Measurements from ENCODE around the gene GUK1.

The GUK1 gene

DNA sequence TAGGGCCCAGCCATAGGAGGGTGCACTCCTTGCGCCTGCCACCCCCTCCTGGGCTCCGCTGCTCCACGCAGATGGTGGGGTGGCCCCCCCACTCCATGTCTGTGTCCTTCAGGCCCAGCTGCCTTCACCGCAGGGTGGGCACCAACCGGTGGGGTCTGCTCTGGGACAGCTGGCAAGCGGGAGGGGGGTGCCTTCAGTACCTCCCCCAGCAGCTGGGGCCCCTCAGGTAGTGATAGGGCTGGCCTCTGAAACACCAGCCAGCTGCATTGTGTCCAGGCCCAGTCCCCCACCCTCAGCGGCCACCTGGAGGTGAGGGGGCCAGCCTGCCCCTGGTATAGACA, 10.0 kb downstream of the GUK1 start:
- DNase-seq (ENCODE audit: low read depth) = no peak

DNA sequence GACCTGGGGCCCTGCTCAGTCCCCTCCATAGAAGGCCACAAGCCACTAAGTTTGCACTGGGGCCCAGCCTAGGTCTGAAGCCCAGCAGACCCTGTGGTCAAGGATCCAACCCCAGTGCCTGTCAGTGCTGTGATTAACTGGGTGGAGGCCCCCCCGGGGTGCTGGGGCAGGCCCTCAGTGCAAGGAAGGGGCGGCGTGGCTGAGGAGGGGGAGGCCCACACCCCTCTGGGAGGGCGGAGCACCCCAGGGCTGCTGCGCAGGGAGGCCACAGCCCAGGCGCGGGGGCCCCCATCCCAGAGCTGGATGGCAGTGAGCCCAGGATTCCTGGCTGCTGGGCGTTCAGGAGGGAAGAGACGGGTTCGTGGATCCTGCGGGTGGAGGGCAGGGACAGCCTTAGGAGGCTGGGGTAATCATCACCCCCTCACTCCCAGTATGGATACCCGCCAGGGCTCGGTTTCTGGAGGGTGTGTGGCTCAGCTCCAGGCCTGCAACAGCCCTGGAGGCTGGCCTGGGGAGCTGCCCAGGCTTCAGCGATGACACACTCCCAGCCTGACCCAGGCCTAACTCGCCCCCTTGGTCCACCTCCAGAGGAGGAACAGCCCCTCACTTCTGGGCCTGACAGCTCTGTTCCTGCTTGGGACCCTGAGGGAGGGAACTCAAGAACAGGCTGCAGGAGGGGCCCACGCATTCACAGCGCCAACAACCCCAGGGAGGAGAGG, 10.5 kb downstream of the GUK1 start:
- no peak for DNase-seq (ENCODE audit: low read depth)

DNA sequence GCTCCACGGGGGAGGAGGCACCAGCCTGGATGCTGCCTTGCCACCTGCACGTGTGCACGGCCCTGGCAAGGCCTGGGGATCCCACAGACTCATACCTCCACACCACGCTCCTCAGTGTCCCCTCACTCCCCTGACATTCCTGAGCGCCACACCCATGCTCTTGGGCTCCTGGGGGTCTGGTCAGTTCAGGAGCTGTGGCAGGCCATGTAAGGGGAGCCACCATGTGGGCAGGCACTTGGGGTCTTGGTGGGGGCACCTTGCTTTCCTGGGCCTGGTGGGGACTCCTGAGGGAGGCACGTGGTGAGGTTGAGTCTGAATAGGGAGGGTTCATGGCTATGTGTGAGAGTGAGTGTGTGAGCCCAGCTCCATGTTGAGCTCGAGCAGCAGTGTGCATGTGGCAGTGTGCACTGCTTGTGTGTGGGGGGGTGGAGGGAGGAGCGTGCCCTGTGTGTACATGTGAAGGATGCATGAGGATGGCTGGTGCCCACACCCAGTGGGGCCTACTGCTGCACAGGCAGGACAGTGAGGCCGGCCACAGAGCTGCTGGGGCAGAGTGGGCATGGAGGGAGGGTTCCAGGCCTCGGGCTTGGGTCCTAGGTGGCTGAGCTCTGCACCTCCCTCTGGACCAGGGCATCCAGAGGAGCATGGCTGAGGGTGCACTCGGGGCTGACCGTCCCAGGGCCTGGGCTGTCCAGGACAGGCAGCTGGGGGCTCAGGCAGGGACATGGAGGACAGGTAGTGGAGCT, 11.3 kb downstream of the GUK1 start:
- DNase-seq (ENCODE audit: low read depth) = no peak

DNA sequence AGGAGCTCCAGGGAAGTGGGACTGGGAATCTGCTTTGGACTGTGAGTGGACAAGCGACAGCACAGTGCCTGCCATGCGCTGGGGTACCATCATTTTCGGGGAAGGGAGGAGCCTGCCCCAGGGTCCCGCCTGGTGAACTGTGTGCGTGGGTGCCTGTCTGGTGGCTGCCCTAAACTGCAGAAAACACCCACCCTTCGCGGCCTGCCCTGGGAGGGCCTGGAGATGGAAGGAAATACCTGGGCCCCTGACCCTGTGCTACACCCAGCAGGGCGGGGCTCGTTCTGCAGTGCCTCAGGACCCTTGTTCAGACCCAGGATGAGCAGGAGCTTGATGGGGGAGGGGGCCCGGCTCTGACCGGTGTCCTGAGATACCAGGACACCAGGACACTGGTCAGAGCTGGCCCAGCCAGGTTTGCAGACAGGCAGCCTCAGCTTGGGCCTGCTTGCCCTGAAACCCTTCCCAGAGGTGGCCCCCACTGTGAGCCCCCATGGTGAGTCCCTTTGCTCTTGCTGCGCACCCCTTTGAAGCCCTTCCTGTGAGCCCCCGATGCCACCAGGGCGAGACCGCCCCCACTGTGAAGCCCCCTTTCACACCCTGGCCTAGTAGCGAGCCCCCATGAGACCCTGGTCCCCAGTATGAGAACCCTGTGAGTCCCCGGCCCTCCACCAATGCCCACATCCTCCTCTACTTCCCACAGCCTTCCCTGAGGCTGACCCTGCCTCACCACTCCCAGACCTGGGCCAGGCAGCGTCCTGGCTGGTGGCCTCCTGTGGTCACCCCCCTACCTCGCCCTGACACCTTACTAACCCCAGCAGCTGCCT, 12.2 kb downstream of the GUK1 start:
- no peak for DNase-seq (ENCODE audit: low read depth)

DNA sequence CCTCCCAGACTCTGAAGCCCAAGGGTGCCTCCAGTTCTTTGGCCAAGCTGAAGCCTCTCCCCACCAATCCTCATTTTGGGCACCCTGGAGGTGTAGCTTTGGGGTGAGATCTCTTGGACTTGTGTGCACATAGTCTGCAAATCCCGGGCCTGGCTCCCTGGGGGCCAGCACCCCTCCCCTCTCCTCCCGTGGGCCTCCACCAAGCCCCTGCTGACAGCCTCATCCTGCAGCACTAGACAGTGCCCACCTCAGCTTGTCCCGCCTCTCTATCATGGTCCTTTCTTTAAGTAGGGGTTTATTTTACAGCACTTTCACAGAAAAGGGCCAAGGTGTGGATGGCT, 12.8 kb downstream of the GUK1 start:
- no peak for DNase-seq (ENCODE audit: low read depth)

DNA sequence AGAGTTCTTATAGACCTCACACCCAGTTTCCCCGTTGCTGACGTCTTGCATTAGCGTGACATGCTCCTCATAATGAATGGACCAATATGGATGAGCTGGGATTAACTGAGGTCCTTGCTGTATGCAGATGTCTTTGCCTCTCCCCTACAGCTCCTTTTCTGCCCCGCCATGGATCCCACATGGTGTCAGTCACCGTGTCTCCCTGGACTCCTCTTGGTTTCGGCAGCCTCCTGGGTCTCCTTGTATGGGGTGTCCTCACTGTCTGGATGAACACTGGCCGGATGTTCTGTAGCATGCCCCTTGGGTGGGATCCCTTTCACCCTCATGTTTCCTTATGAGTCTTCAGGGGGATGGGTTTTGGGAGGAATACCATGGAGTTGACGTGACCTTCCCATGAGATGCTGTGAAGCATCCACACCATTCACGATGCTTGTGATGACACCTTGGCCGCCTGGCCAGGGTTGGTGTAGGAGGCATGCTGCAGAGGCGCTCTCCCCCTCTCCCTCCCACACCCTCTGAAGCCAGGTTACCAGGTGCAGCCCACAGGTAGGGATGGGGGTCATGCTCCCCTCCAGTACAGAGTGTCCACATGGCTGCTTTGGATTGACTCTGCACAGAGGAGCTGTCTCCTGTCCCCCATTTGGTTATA, 14.1 kb downstream of the GUK1 start:
- no peak for DNase-seq (ENCODE audit: low read depth)

DNA sequence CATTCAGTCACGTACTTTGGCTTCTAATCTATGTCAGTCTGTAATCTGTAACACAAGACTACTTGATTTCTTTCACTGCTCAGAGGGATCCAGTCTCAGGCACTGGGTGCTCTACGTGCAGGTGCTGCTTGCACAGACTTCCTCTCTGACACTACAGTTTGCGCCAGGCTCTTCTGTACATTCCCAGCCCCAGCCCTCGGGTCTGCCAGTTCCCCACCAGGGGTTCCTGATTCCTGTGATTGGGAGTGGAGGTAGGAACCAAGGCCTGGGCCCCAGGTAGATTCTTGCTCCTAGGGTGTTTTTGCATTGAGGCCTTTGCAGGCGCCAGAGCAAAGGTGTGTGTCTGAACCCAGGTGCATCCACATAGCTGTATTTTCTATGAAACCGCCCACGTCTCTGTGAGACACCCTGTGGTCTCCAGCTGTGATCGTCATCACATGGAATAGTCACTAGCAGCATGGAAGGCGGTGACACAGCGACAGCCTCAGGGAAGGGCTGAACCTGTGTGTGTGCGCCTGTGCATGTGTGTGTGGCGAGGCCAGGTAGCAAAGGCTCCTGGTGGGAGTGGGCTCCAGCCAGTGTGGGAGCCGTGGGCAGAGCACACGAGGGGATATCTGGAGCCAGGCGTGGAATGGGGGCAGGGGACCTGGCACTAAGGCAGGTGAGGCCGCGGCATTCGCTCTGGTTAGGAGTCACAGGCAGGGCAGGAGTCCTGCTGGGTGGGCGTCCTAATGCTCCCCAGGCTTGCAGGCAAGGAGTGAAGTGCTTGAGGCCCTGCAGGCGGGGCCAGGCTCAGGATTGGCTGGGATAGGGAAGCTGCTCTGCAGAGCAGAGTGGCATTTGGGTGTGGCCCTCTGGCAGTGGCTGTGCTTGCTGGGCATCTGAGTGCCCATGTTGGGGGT, 14.8 kb downstream of the GUK1 start:
- DNase-seq (ENCODE audit: low read depth) = no peak

DNA sequence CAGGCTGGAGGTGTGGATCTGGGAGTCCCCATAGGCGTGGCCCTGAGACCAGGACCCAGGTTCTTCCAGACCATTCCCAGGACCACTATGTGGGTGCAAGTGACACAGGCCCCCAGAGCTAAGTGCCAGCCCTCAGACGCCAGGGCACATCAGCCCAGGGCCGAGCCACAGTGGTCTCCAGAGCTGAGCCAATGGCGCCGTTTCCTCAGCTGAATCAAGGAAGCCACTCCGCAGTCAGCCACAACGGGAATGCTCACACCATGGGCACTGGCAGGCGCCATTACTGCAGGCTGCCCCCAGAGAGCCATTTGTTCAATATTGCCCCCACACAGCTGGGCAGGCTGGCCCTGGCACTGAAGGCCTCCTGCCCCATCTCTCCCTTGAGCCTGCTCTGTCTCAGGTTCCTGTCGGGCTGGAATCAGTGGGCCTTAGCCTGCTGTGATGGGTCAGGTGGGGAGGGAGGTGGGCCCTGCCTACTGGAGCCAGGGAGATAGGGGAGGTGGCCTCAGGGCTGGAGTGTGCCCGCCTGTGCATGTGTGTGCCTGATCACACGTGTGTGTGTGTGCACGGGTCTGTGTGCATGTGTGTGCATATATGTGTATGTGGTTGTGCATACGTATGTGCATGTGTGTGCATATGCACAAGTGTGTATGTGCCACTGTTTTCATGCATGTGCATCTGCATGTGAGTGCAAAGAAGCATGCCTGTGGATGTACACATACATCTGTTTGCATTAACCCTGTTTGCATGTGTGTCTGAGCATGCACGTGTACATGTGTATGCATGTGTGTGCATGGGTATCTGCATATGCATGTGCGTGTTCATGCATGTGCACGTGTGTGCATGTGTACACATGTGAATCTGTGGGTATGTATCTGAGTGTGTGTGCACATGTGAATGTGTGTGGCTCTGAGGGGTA, 15.8 kb downstream of the GUK1 start:
- no peak for DNase-seq (ENCODE audit: low read depth)

DNA sequence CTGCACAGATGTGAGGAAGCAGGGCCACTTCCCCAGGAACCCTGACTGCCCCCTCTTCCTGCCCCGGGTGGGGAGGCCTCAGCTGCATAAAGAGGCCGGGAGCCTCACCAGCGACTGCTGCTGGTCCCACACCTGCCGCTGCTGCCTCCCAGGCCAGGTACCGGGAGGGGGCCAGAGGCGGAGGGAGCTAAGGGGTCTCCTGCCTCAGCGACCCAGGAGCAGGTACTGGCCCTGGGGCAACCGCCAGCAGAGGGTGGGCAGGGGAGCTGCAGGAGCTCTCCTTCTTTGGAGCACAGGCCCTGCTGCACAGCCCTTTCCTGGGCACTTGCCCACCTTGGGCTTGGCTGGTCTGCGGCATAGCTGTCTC, 16.4 kb downstream of the GUK1 start:
- DNase-seq (ENCODE audit: low read depth) = no peak

DNA sequence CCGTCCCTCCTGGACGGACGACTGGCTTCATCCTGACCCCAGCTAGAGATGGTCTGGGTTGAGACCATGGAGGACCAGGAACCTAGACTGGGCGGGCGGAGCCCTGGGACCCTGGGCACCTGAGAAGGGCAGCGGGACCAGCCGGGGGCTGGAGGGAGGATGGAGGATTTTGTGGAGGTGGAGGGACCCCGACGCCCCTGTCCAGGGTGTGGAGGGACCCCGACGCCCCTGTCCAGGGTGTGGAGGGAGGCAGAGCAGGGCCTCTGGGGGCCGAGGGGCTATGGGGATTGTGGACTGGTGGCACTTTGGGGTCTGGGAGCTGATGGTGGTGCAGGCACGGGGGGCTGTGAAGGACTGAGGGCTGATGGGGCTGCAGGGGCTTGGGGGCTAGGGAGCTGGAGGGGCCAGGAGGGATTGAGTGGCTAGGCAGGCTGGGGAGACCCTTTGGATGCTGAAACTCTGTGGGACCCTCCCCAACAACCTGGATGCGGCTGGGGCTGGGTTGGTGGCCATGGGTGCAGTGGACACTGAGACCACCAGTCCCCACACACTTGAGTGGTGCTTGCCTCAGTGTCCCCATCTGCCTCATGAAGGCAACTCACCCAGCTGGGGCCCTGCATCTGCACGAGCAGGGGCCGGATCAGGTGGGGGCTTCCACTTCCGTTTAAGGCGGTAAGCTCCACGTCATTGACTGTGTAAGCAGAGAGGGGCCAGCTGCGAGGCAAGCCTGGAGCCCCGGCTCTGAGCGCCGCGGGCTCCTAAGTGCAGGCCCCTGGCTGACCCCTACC, 17.1 kb downstream of the GUK1 start:
- no peak for DNase-seq (ENCODE audit: low read depth)

DNA sequence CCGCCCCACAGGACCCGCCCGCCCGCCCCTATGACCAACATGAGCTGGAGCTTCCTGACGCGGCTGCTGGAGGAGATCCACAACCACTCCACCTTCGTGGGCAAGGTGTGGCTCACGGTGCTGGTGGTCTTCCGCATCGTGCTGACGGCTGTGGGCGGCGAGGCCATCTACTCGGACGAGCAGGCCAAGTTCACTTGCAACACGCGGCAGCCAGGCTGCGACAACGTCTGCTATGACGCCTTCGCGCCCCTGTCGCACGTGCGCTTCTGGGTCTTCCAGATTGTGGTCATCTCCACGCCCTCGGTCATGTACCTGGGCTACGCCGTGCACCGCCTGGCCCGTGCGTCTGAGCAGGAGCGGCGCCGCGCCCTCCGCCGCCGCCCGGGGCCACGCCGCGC, 17.6 kb downstream of the GUK1 start:
- no peak for DNase-seq (ENCODE audit: low read depth)

DNA sequence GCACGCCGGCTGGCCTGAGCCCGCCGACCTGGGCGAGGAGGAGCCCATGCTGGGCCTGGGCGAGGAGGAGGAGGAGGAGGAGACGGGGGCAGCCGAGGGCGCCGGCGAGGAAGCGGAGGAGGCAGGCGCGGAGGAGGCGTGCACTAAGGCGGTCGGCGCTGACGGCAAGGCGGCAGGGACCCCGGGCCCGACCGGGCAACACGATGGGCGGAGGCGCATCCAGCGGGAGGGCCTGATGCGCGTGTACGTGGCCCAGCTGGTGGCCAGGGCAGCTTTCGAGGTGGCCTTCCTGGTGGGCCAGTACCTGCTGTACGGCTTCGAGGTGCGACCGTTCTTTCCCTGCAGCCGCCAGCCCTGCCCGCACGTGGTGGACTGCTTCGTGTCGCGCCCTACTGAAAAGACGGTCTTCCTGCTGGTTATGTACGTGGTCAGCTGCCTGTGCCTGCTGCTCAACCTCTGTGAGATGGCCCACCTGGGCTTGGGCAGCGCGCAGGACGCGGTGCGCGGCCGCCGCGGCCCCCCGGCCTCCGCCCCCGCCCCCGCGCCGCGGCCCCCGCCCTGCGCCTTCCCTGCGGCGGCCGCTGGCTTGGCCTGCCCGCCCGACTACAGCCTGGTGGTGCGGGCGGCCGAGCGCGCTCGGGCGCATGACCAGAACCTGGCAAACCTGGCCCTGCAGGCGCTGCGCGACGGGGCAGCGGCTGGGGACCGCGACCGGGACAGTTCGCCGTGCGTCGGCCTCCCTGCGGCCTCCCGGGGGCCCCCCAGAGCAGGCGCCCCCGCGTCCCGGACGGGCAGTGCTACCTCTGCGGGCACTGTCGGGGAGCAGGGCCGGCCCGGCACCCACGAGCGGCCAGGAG, 18.3 kb downstream of the GUK1 start:
- no peak for DNase-seq (ENCODE audit: low read depth)

DNA sequence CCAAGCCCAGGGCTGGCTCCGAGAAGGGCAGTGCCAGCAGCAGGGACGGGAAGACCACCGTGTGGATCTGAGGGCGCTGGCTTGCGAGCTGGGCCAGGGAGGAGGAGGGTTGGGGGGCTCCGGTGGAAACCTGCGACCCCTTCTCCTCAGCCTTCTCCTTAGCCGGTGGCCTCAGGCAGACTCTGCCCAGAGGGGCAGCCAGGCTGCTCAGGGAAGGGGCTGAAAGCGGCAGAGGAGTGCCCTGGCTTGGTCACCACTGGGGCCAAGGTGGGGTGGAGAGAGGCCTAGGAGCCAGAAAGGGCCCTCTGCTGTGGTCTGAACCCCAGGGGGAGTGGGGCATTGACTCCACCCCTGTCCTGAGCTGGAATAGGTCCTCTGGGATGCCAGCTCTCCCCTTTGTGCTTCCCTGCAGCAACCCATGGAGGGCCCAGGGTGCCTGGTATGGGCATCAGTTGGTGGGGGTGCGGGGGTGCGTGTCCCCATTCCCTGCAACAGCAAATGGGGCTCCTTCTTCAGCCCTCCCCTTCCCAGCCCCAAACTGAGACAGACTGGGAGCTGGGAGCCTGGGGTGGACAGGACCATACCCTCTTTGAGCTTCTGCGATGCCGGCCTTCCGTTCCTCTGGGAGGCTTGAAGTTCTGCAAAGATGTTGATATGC, 19.1 kb downstream of the GUK1 start:
- DNase-seq (ENCODE audit: low read depth) = no peak

DNA sequence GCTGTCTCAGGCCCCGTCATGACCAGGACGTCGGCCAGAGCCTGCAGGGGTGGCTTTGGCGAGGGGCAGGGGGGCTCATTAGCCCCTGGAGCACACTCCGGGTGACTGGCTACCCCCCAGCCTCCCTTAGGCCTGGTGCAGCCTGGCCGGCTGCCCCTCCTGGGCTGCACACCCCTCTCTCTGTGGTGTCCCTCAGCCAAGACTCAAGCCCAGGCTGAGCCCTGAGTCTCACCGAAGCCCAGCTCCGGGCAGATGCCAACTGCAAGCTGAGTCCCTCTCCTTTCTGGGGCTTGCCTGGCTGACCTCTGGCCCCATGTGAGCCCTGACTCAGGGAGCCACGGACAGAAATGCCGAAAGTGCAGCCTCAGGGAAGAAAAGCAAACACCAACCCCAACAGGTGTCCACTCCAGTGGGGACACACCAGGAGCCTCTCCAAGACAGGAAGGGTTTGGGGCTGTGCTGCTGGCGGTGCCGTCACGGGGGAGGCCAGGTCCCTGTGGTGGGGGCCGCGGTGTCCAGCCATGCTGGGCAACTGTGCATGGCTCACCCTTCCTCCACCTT, 20.2 kb downstream of the GUK1 start:
- DNase-seq (ENCODE audit: low read depth) = no peak

DNA sequence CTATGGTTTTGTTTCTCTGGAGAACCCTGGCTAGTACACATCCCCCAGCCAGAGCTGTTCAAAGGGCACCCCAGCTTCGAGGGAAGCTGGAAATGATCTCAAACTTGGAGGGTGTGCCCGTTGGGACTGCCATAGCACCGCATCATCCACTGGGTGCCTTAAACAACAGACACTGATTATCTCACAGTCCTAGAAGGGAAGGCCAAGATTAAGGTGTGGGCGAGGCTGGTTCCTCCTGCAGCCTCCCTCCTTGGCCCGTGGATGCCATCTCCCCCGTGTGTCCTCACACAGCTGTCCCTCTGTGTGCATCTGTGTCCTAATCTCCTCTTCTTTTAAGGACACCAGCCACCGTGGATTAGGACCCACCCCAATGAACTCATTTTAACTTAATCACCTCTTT, 21.3 kb downstream of the GUK1 start:
- DNase-seq (ENCODE audit: low read depth) = no peak

DNA sequence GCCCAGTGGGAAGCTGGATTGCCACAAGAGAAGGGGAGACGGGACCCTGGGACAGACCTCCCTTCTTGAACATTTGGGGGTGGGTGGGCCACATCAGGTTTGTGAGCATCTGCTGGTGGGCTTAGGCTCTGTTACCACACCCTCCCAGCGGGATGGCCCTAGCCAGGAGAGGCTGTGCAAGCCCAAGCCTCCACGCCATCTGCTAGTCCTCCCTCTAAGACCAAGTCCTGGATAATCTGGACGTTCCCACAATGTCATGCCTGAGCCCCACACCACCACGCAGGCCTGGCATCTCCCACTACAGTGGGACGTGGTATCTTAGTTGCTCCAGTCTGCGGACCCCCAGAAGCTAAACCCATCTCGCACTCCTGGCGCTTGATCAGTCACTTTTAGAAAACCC, 21.8 kb downstream of the GUK1 start:
- no peak for DNase-seq (ENCODE audit: low read depth)

DNA sequence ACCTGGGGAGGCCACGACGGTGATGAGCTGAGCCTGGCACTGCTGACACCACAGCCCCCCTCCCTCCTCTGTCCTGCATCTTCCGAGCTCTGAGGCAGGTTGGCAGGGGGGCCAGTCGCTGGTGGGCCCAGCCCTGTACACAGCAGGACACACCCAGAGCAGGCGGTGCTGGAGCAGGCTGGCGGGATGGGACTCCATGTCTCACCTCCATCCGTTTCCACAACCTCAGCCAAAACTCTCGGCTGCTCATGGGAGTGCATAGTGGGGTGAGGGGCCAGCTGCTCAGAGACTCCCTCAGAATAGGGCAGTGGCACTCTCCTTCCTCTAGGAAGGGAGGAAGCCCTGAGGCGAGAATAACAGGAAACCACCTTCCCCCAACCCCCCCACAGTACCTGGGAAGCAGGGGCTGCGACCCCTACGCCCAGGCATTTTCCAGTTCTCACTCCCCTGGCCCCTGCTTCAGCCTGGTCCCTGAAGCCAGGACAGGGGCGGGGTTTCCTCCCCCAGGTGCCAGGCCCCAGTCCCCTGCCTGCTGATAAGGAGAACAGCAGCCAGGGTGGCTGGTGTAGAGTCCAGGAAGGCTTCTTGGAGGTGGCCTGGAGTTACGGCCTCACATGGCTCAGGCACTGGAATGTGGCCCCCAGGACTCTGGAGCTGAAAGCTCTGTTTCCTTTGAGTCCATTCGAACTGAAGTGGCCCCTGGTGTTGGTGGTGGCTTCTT, 22.4 kb downstream of the GUK1 start:
- no peak for DNase-seq (ENCODE audit: low read depth)

Measured in T follicular helper cell (primary cell).